ENCODE results near the gene PIK3C2G. TPM values are rescaled to one million over a fixed set of nuclear protein-coding genes. Genes with fewer than 3 reads are reported as not detected.

PIK3C2G gene
- total RNA-seq, 1 experiment from 2014 or later, result not detected

GRCh38 chr12:18368594-18368993 lies 107.3 kb downstream of the PIK3C2G start:
- intact Hi-C loops (cut with micrococcal nuclease), result no loop called here
- Histone ChIP-seq H3K36me3 (ENCODE audit: control insufficient read depth in 1 of 2, insufficient read depth in 2 of 2, low read length in 2 of 2) (no peaks in the 10 kb centered on the region), H3K4me1 (ENCODE audit: control insufficient read depth in 1 of 2, insufficient read depth in 2 of 2, low read length in 2 of 2) (no peaks in the 10 kb centered on the region), H3K79me2 (ENCODE audit: insufficient read depth, low read length) (no peaks in the 10 kb centered on the region), H3K4me3 (replicated peaks in 1 of 2; ENCODE audit: low read depth in 1 of 2, low read length in 2 of 2) (no peak overlapping the region), H3K27ac (ENCODE audit: low read depth, low read length) (no peak overlapping the region), H4K20me1 (ENCODE audit: insufficient read depth) (no peaks in the 10 kb centered on the region), H3K9ac (ENCODE audit: low read length) (no peak overlapping the region), H3K27me3 (ENCODE audit: insufficient read depth, low read length) (no peaks in the 10 kb centered on the region), H3K4me2 (ENCODE audit: low read length) (no peak overlapping the region), H3K9me2 (ENCODE audit: insufficient read depth) (no peaks in the 10 kb centered on the region), H3K9me3 (ENCODE audit: control insufficient read depth in 1 of 2, insufficient read depth in 1 of 2, low read depth in 1 of 2, low read length in 2 of 2) (no peaks in the 10 kb centered on the region), H2AFZ (ENCODE audit: low read depth, low read length, poor library complexity, severe bottlenecking) (no peak overlapping the region)
- DNase-seq (ENCODE audit: low read depth, low spot score) (no peak), ATAC-seq (no peak)
- BruUV-seq (replicated peaks), result no TSS peak
- RAD21 ChIA-PET (ENCODE audit: low non-redundant PET in 1 of 2, low total read pairs in 2 of 2, uncharacterized antibody in 2 of 2, unreplicated experiment in 2 of 2), result no interaction called here
- TF ChIP-seq ATF3 (IDR thresholded peaks at IDR 0.05) (no peak), EZH2phosphoT487 (IDR thresholded peaks at IDR 0.05; ENCODE audit: borderline replicate concordance) (no peak), FOSL1 (IDR thresholded peaks at IDR 0.05; ENCODE audit: low read depth) (no peak), EZH2 (IDR thresholded peaks at IDR 0.05) (no peak), POLR2AphosphoS5 (IDR thresholded peaks at IDR 0.05; ENCODE audit: low read depth, low read length) (no peak), MAX (IDR thresholded peaks at IDR 0.05) (no peak), SRF (IDR thresholded peaks at IDR 0.05; ENCODE audit: low read depth) (no peak), EGR1 (IDR thresholded peaks at IDR 0.05; ENCODE audit: low read depth) (no peak), ELF1 (IDR thresholded peaks at IDR 0.05; ENCODE audit: borderline replicate concordance, low read depth) (no peak), SIN3A (IDR thresholded peaks at IDR 0.05; ENCODE audit: low read depth) (no peak), ZFX (IDR thresholded peaks at IDR 0.05) (no peak)
- TF ChIP-seq, protein P1, sequence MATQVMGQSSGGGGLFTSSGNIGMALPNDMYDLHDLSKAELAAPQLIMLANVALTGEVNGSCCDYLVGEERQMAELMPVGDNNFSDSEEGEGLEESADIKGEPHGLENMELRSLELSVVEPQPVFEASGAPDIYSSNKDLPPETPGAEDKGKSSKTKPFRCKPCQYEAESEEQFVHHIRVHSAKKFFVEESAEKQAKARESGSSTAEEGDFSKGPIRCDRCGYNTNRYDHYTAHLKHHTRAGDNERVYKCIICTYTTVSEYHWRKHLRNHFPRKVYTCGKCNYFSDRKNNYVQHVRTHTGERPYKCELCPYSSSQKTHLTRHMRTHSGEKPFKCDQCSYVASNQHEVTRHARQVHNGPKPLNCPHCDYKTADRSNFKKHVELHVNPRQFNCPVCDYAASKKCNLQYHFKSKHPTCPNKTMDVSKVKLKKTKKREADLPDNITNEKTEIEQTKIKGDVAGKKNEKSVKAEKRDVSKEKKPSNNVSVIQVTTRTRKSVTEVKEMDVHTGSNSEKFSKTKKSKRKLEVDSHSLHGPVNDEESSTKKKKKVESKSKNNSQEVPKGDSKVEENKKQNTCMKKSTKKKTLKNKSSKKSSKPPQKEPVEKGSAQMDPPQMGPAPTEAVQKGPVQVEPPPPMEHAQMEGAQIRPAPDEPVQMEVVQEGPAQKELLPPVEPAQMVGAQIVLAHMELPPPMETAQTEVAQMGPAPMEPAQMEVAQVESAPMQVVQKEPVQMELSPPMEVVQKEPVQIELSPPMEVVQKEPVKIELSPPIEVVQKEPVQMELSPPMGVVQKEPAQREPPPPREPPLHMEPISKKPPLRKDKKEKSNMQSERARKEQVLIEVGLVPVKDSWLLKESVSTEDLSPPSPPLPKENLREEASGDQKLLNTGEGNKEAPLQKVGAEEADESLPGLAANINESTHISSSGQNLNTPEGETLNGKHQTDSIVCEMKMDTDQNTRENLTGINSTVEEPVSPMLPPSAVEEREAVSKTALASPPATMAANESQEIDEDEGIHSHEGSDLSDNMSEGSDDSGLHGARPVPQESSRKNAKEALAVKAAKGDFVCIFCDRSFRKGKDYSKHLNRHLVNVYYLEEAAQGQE (IDR thresholded peaks at IDR 0.05; ENCODE audit: low read depth), result no peak
- POLR2A ChIA-PET, result no interaction called here
- CTCF ChIA-PET, result no interaction called here

Measured in HCT116 (cell line).